PFSK-1 (cell line): ENCODE data around the gene MKX.

ENCODE experiments used
- POLR2AphosphoS5 ChIP-seq: IDR thresholded peaks from 2 replicates; pipeline ENCODE4 v1.6.1; 2012; ENCODE audit warnings: low read depth, mild to moderate bottlenecking, control low read depth, low read length, moderate library complexity
- TAF1 ChIP-seq: IDR thresholded peaks from 2 replicates; pipeline ENCODE4 v1.6.1; 2012; ENCODE audit warnings: low read length, control low read depth, borderline replicate concordance; ENCODE audit not compliant: insufficient read depth
- TF ChIP-seq, protein P1 (sequence below), 2 experiments: IDR thresholded peaks; 2 replicates each; pipeline versions ENCODE4 v1.6.1 to v1.8.0; 2011 to 2012; ENCODE audit warnings: low read depth in 2 of 2, low read length in 2 of 2, control low read depth in 1 of 2, inconsistent platforms in 1 of 2, mild to moderate bottlenecking in 1 of 2, moderate library complexity in 1 of 2; ENCODE audit not compliant: insufficient read depth in 1 of 2

- TF ChIP-seq POLR2AphosphoS5 (no peak), TAF1 (no peak)
- TF ChIP-seq, protein P1, sequence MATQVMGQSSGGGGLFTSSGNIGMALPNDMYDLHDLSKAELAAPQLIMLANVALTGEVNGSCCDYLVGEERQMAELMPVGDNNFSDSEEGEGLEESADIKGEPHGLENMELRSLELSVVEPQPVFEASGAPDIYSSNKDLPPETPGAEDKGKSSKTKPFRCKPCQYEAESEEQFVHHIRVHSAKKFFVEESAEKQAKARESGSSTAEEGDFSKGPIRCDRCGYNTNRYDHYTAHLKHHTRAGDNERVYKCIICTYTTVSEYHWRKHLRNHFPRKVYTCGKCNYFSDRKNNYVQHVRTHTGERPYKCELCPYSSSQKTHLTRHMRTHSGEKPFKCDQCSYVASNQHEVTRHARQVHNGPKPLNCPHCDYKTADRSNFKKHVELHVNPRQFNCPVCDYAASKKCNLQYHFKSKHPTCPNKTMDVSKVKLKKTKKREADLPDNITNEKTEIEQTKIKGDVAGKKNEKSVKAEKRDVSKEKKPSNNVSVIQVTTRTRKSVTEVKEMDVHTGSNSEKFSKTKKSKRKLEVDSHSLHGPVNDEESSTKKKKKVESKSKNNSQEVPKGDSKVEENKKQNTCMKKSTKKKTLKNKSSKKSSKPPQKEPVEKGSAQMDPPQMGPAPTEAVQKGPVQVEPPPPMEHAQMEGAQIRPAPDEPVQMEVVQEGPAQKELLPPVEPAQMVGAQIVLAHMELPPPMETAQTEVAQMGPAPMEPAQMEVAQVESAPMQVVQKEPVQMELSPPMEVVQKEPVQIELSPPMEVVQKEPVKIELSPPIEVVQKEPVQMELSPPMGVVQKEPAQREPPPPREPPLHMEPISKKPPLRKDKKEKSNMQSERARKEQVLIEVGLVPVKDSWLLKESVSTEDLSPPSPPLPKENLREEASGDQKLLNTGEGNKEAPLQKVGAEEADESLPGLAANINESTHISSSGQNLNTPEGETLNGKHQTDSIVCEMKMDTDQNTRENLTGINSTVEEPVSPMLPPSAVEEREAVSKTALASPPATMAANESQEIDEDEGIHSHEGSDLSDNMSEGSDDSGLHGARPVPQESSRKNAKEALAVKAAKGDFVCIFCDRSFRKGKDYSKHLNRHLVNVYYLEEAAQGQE (IDR thresholded peaks at IDR 0.05; ENCODE audit: insufficient read depth in 1 of 2, low read depth in 2 of 2, low read length in 2 of 2): no peak
Measured at GRCh38 chr10:27701938-27702537, 43.6 kb downstream of the MKX start.
